Stimulated activated CD4-positive, alpha-beta T cell treated with anti-CD3 and anti-CD28 coated beads, Interleukin-15, amount 100 ng/mL, for 48 hours (primary cell): Measurements from ENCODE around the gene SESN2.

Experiments
- DNase-seq, 2 donors: peaks; one replicate each; pipeline ENCODE4 v3.0.0-alpha.2; 2020; ENCODE audit warnings: low read depth in 2 of 2

The SESN2 gene

GRCh38 chr1:28249866-28250295 is 9.4 kb upstream of the SESN2 start:
- no peak for DNase-seq

- DNase-seq: no peak
Observed at GRCh38 chr1:28256197-28256827, 3.0 kb upstream of the SESN2 start.

- no peak for DNase-seq
Observed at GRCh38 chr1:28257736-28258135, 1.6 kb upstream of the SESN2 start.

- DNase-seq: no peak
Observed at GRCh38 chr1:28258628-28259251, 578 bp upstream of the SESN2 start.

- DNase-seq: no peak
Observed at GRCh38 chr1:28259934-28260802, 850 bp downstream of the SESN2 start.

GRCh38 chr1:28260803-28261174 is 1.5 kb downstream of the SESN2 start:
- no peak for DNase-seq

- no peak for DNase-seq
Observed at GRCh38 chr1:28264897-28265296, 5.6 kb downstream of the SESN2 start.

GRCh38 chr1:28265577-28265976 is 6.3 kb downstream of the SESN2 start:
- DNase-seq: no peak

- no peak for DNase-seq
Observed at GRCh38 chr1:28266920-28267322, 7.6 kb downstream of the SESN2 start.

GRCh38 chr1:28267633-28268032 is 8.3 kb downstream of the SESN2 start:
- DNase-seq: no peak

- DNase-seq: no peak
Observed at GRCh38 chr1:28269529-28269928, 10.2 kb downstream of the SESN2 start.

- no peak for DNase-seq
Observed at GRCh38 chr1:28272215-28272852, 13.0 kb downstream of the SESN2 start.

GRCh38 chr1:28273216-28273860 is 14.0 kb downstream of the SESN2 start:
- no peak for DNase-seq

- DNase-seq: no peak
Observed at GRCh38 chr1:28278763-28279162, 19.4 kb downstream of the SESN2 start.

- no peak for DNase-seq
Observed at GRCh38 chr1:28279721-28280120, 20.4 kb downstream of the SESN2 start.

- DNase-seq: no peak
Observed at GRCh38 chr1:28280501-28280900, 21.2 kb downstream of the SESN2 start.

GRCh38 chr1:28280977-28281381 is 21.7 kb downstream of the SESN2 start:
- DNase-seq: no peak

- DNase-seq: no peak
Observed at GRCh38 chr1:28281608-28282425, 22.5 kb downstream of the SESN2 start.

GRCh38 chr1:28282426-28283407 is 23.4 kb downstream of the SESN2 start:
- no peak for DNase-seq

- no peak for DNase-seq
Observed at GRCh38 chr1:28286111-28286510, 26.8 kb downstream of the SESN2 start.
